AG09309 (cell line): ENCODE data around the gene PTPRM.

Source experiments
- DNase-seq: peaks from one replicate; pipeline ENCODE4 v3.0.0-alpha.2; 2010; ENCODE audit warnings: low read depth
- H3K4me3 ChIP-seq: 2 replicates; pipeline ENCODE4 v1.5.1; 2011; ENCODE audit warnings: mild to moderate bottlenecking, low read depth, low read length, moderate library complexity; ENCODE audit not compliant: control insufficient read depth
- TF ChIP-seq, protein P1 (sequence below): IDR thresholded peaks from 2 replicates; pipeline ENCODE4 v1.5.1; 2011; ENCODE audit warnings: mild to moderate bottlenecking, low read depth, low read length, inconsistent platforms; ENCODE audit not compliant: insufficient read depth, control insufficient read depth; ENCODE audit errors: missing control alignments

PTPRM gene

DNA sequence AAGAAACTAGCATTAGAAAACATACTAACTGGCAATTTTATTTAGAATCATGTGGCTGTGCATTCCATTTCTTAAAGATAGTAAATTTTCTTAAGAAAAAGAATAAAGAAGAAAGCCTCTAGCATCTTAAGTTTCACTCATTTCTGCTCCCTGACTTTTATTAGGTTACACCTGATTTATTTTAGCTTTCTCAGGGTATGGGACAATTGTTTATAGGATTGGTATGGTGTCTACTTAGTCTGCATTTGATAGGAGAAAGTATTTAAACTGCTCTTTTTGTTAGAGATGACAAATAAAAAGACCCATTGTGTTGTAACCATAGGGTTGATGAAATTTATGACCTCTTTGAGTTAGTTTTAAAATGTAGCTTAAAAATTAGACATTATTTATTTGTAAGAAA lies 115.2 kb downstream of the PTPRM start:
- no peak overlapping the region for H3K4me3 ChIP-seq
- no peak for DNase-seq
- TF ChIP-seq, protein P1, sequence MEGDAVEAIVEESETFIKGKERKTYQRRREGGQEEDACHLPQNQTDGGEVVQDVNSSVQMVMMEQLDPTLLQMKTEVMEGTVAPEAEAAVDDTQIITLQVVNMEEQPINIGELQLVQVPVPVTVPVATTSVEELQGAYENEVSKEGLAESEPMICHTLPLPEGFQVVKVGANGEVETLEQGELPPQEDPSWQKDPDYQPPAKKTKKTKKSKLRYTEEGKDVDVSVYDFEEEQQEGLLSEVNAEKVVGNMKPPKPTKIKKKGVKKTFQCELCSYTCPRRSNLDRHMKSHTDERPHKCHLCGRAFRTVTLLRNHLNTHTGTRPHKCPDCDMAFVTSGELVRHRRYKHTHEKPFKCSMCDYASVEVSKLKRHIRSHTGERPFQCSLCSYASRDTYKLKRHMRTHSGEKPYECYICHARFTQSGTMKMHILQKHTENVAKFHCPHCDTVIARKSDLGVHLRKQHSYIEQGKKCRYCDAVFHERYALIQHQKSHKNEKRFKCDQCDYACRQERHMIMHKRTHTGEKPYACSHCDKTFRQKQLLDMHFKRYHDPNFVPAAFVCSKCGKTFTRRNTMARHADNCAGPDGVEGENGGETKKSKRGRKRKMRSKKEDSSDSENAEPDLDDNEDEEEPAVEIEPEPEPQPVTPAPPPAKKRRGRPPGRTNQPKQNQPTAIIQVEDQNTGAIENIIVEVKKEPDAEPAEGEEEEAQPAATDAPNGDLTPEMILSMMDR = no peak

- H3K4me3 ChIP-seq = no peak overlapping the region
- TF ChIP-seq, protein P1 = no peak
- DNase-seq = no peak
These were observed 116.6 kb downstream of the PTPRM start for GRCh38 chr18:7683753-7684152.

- no peak for DNase-seq
- H3K4me3 ChIP-seq = no peak overlapping the region
- TF ChIP-seq, protein P1 = no peak
These were observed 117.2 kb downstream of the PTPRM start for GRCh38 chr18:7684357-7684756.

- DNase-seq = no peak
- H3K4me3 ChIP-seq = no peak overlapping the region
- TF ChIP-seq, protein P1 = no peak
These were observed 117.8 kb downstream of the PTPRM start for GRCh38 chr18:7684966-7685365.

DNA sequence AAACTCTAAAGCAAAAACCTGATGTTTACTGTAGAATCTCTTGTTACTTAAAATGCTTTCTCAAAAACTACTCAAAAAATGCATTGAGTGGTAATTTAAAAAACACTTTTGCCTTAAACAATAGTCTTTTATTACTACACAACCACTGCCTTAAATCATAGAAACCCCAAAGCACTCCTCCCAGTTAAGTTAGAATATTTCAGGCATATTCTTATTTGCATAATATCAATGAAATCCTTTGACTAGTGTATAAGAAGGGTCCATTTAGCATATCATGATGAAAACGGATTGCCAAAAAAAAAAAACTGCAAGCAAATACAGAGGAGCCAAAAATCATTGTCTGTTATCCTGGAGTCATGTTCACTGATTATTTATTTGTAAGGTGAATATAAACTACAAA lies 119.2 kb downstream of the PTPRM start:
- DNase-seq = no peak
- TF ChIP-seq, protein P1 = no peak
- no peak overlapping the region for H3K4me3 ChIP-seq

GRCh38 chr18:7688580-7688979 lies 121.5 kb downstream of the PTPRM start:
- H3K4me3 ChIP-seq = no peak overlapping the region
- no peak for DNase-seq
- TF ChIP-seq, protein P1 = no peak

- TF ChIP-seq, protein P1 = no peak
- no peak overlapping the region for H3K4me3 ChIP-seq
- DNase-seq = no peak
These were observed 124.1 kb downstream of the PTPRM start for GRCh38 chr18:7691206-7691605.
